ENCODE data around the gene ERH.
"Not testable (repeated sequence)": the region's sequence is repeated elsewhere in the genome, so short reads cannot be mapped to it uniquely, and the experiment has no call there.

ERH gene

DNA sequence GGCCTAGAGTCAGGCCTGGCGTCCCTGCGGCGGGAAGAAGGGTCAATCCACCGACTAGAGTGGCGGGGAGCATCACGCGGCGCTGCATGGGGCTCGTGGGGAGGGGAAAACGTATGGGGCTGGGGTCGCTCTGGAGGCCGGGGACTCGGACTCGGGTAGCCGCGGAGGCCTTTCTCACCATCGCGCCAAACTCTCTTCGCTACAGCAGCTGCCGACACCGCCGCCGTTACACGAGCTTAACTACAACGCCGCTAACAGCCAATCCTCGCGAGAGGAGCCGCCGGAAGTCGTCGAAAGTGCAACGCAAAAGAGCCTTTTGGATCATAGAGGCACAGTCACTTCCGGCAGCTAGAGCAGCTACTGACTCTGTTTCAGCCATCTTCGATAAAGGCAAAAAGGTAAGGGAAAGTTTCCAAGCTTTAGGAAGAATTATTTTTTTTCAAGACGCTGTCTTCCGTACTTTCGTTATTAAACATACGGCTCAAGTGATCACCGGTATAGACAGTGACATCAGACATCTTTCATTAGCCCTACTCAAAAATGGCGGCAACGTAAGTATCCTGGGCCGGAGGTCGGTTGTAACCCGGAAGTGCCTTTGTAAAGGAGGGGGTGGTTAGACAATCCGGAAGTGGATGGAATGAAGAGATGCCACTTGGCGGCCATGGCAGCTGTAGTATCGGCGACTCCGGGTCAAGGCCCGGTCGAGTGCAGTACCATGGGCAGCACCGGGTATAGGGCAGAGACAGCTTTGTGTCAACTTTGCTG lies at the start of gene ERH, which contains the start of gene SLC39A9:
ERH (minus strand) TSS at position 247 of the 765 bp plus-strand sequence; CDS start at position 181, 66 bp downstream.
SLC39A9 (plus strand) TSS at position 640 of the 765 bp plus-strand sequence. CDS start 678 bp downstream, outside the sequence.
- peak; percentile 91 for DNase-seq (ENCODE audit: low spot score)

DNA sequence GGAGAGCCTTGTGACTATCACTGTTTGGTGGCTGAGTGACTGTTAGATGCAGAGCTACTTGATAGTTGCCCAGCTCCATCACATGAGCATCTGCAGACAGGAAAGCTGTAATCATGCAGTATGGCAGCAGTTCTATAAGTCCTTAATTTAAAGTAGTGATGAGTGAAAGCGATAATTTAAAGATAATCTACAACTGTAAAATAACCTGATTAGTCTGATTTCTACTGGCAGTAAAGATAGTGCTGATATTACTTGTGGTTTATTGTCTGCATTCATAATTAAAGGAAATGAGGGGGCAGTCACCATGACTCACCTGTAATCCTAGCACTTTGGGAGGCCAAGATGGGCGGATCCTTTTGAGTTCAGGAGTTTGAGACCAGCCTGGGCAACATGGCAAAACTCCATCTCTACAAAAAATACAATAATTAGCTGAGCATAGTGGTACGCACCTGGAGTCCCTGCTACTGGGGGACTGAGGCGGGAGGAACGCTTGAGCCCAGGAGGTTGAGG lies 45.3 kb upstream of the ERH start:
- DNase-seq (ENCODE audit: low spot score) = no peak

- no peak for DNase-seq (ENCODE audit: low spot score)
Observed at GRCh38 chr14:69441948-69442347, 43.8 kb upstream of the ERH start.

- no peak for DNase-seq (ENCODE audit: low spot score)
Observed at GRCh38 chr14:69439521-69440270, 41.6 kb upstream of the ERH start.

- no peak for DNase-seq (ENCODE audit: low spot score)
Observed at GRCh38 chr14:69432364-69432763, 34.3 kb upstream of the ERH start.

DNA sequence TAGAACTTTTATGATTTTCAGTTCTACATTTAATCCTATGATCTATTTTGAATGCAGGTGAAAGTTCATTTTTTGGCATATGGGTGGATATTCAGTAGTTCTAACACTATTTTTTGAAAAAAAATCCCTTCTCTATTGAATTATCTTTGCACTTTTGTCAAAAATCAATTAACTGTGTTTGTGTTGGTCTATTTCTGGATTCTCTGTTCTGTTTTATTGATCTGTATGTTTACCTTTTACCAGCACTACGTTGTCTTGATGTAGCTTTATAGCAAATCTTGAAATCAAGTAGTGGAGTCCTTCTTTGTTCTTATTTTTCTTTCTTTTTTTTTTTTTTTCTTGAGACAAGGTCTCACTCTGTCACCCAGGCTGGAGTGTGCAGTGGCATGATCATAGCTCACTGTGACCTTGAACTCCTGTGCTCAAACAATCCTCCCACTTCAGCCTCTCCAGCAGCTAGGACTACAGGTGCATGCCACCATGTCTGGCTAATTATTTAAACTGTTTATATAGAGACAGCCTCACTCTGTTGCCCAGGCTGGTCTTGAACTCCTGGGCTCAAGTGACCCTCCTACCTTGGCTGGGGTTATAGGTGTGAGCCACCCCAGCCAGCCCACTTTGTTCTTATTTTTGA lies 32.3 kb upstream of the ERH start:
- DNase-seq (ENCODE audit: low spot score) = no peak

DNA sequence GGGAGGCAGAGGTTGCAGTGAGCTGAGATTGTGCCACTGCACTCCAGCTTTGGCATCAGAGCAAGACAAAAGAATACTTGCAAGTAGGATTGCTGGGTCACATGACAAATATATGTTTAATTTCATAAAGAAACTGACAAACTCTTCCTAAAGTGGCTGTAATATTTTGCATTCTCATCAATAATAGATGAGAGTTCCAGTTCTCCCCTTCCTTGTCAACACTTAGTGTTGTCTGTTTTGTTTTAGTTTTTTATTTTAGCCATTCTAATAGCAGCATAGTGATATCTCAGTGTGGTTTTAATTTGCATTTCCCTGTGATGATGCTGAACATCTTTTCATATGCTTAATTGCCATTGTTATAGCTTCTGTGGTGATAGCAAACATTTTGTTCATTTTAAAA lies 31.5 kb upstream of the ERH start:
- no peak for DNase-seq (ENCODE audit: low spot score)

- no peak for DNase-seq (ENCODE audit: low spot score)
Observed at GRCh38 chr14:69428289-69428998, 30.3 kb upstream of the ERH start.

GRCh38 chr14:69427596-69427995 lies 29.5 kb upstream of the ERH start:
- no peak for DNase-seq (ENCODE audit: low spot score)

DNA sequence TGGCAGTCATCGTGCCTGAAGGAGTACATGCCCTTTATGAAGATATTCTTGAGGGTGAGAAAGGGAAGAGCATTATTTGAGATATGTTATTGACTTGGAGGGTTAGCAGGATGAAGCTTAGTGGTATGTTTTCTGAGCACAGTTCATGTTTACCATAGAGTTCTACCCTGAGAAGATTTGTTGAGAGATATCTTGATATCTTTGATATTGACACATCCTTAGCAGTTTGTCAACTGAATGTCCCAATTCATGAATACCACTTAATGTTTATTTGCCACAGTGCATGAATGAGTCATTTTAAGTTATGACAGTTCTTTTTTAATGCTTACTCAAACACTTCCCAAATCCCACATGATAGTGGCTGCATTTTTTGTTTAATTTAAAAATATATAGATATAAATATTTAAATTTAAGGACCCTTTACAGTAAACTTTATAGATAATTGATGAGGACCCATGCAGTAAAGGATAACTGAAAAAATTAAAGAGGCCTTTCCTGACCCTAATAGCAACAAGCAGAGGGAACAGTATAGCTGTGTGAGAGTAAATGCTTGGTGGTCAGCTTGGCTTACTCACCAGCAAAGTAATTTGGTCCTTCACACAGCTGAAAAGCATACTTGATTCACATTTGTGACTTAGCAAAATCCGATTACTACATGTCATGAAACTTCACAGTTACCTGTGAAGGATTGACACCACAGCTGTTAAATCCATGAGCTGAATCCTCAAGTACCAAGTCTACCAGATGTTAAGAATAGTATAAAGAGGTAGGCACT lies 26.2 kb upstream of the ERH start:
- DNase-seq (ENCODE audit: low spot score) = peak; percentile 9

- DNase-seq (ENCODE audit: low spot score) = peak; percentile 13
Observed at GRCh38 chr14:69423279-69423678, 25.2 kb upstream of the ERH start.

GRCh38 chr14:69416087-69416486 lies 18.0 kb upstream of the ERH start:
- DNase-seq (ENCODE audit: low spot score) = not testable (repeated sequence)

- DNase-seq (ENCODE audit: low spot score) = no peak
Observed at GRCh38 chr14:69413483-69413882, 15.4 kb upstream of the ERH start.

GRCh38 chr14:69408331-69408960 lies 10.3 kb upstream of the ERH start:
- DNase-seq (ENCODE audit: low spot score) = no peak

GRCh38 chr14:69405762-69406161 lies 7.7 kb upstream of the ERH start:
- no peak for DNase-seq (ENCODE audit: low spot score)

GRCh38 chr14:69404883-69405282 lies 6.8 kb upstream of the ERH start:
- DNase-seq (ENCODE audit: low spot score) = no peak

DNA sequence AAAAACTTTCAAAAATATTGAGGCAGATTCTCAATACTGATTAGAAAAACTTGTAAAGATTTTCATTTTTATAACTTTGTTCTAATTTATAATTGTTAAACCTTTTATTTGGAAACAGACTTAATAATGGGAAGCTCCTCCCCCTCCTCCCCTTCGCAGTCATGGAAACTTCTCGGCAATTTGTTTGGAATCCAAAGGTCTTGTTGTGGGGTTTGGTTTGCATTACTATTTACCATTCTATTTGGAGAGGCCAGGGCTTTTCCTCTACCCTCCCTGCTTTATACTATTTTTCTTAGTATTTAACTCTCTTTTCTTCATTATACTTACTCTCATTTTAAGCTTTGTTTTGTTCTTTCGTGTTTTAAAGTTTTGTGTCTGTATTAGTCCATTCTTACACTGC lies 6.4 kb upstream of the ERH start:
- DNase-seq (ENCODE audit: low spot score) = no peak

- DNase-seq (ENCODE audit: low spot score) = no peak
Observed at GRCh38 chr14:69401841-69402240, 3.7 kb upstream of the ERH start.

GRCh38 chr14:69400154-69400553 lies 2.1 kb upstream of the ERH start:
- DNase-seq (ENCODE audit: low spot score) = no peak

GRCh38 chr14:69399750-69400149 lies 1.7 kb upstream of the ERH start:
- no peak for DNase-seq (ENCODE audit: low spot score)

GRCh38 chr14:69398818-69399210 lies 715 bp upstream of the ERH start:
- DNase-seq (ENCODE audit: low spot score) = no peak
